Nephron progenitor cell (in vitro differentiated cells): Measurements from ENCODE around the gene CNTNAP2.

Experiments used
- DNase-seq: peaks from one replicate; pipeline ENCODE4 v3.0.0; 2021
- H3K27ac Mint-ChIP-seq: 2 replicates; pipeline ENCODE4 v1.8.0; 2021; ENCODE audit warnings: mild to moderate bottlenecking, moderate library complexity, mixed read lengths
- H3K27me3 Mint-ChIP-seq: 2 replicates; pipeline ENCODE4 v1.8.0; 2021; ENCODE audit warnings: mild to moderate bottlenecking, low read depth, mixed read lengths; ENCODE audit not compliant: poor library complexity
- H3K36me3 Mint-ChIP-seq: 2 replicates; pipeline ENCODE4 v1.8.0; 2021; ENCODE audit warnings: low read depth, mixed read lengths
- H3K4me1 Mint-ChIP-seq: 2 replicates; pipeline ENCODE4 v1.8.0; 2021; ENCODE audit warnings: mixed read lengths
- H3K4me3 Mint-ChIP-seq: 2 replicates; pipeline ENCODE4 v1.8.0; 2021; ENCODE audit warnings: mild to moderate bottlenecking, moderate library complexity, mixed read lengths
- H3K9me3 Mint-ChIP-seq: 2 replicates; pipeline ENCODE4 v1.8.0; 2021; ENCODE audit warnings: mild to moderate bottlenecking, moderate library complexity, mixed read lengths
- CTCF ChIP-seq: fragments of 200-600 bp; sonication (generic); IDR thresholded peaks from 2 replicates; pipeline ENCODE4 v1.5.0; 2021; ENCODE audit warnings: antibody characterized with exemption

Gene CNTNAP2

GRCh38 chr7:148110097-148110868 lies 1993.7 kb downstream of the CNTNAP2 start:
- DNase-seq, result no peak
- Mint-ChIP-seq H3K4me3 (no peak overlapping the region), H3K4me1 (peaks cover 25% of the 10 kb centered on the region), H3K27me3 (no peaks in the 10 kb centered on the region), H3K27ac (peak overlapping the region; percentile 79), H3K9me3 (peaks cover 14% of the 10 kb centered on the region), H3K36me3 (peaks cover 4% of the 10 kb centered on the region)
- TF ChIP-seq CTCF, result no peak

GRCh38 chr7:148114804-148115203 lies 1998.2 kb downstream of the CNTNAP2 start:
- TF ChIP-seq CTCF, result no peak
- Mint-ChIP-seq H3K36me3 (peaks cover 4% of the 10 kb centered on the region), H3K4me3 (no peak overlapping the region)

GRCh38 chr7:148115308-148115707 lies 1998.7 kb downstream of the CNTNAP2 start:
- H3K36me3 Mint-ChIP-seq, result peaks cover 4% of the 10 kb centered on the region
- peaks cover 14% of the 10 kb centered on the region for H3K9me3 Mint-ChIP-seq
- H3K4me3 Mint-ChIP-seq, result no peak overlapping the region
- no peak overlapping the region for H3K27ac Mint-ChIP-seq
- DNase-seq, result no peak
- H3K4me1 Mint-ChIP-seq, result peaks cover 25% of the 10 kb centered on the region
- no peak for TF ChIP-seq CTCF
- no peaks in the 10 kb centered on the region for H3K27me3 Mint-ChIP-seq

More at GRCh38 chr7:148114804-148115203, 1998.2 kb downstream of the CNTNAP2 start:
- Mint-ChIP-seq H3K4me1 (peaks cover 25% of the 10 kb centered on the region), H3K27me3 (no peaks in the 10 kb centered on the region), H3K9me3 (peaks cover 14% of the 10 kb centered on the region), H3K27ac (no peak overlapping the region)
- no peak for DNase-seq

- no peak for DNase-seq
- TF ChIP-seq CTCF, result no peak
- H3K36me3 Mint-ChIP-seq, result peaks cover 4% of the 10 kb centered on the region
- H3K27ac Mint-ChIP-seq, result no peak overlapping the region
- H3K4me3 Mint-ChIP-seq, result no peak overlapping the region
- H3K9me3 Mint-ChIP-seq, result peaks cover 14% of the 10 kb centered on the region
- H3K4me1 Mint-ChIP-seq, result peaks cover 26% of the 10 kb centered on the region
- H3K27me3 Mint-ChIP-seq, result no peaks in the 10 kb centered on the region
Measured at GRCh38 chr7:148116195-148116594, 1999.6 kb downstream of the CNTNAP2 start.

GRCh38 chr7:148116829-148117403 lies 2000.3 kb downstream of the CNTNAP2 start:
- Mint-ChIP-seq H3K4me1 (peaks cover 30% of the 10 kb centered on the region), H3K9me3 (peaks cover 10% of the 10 kb centered on the region), H3K36me3 (peaks cover under 1% of the 10 kb centered on the region), H3K27ac (peak overlapping the region; percentile 15), H3K4me3 (no peak overlapping the region), H3K27me3 (no peaks in the 10 kb centered on the region)
- DNase-seq, result no peak
- TF ChIP-seq CTCF, result no peak
